ENCODE measurements around the gene LPIN1. TPM values are rescaled to one million over a fixed set of nuclear protein-coding genes. Genes with fewer than 3 reads are reported as not detected.
"Not testable (repeated sequence)": the region's sequence is repeated elsewhere in the genome, so short reads cannot be mapped to it uniquely, and the experiment has no call there.

The LPIN1 gene
- total RNA-seq, 1 experiment from 2014 or later: 13.9 TPM

GRCh38 chr2:11729362-11730212 lies 16.8 kb upstream of the LPIN1 start:
- POLR2A ChIA-PET: no interaction called here
- CTCF ChIA-PET: interaction anchor here (0.7 to 2.8 kb wide), 3 partner anchors 14 to 55 kb away, joined by 3 to 9 read pairs (median 3); no protein-coding TSS in a partner anchor
- Mint-ChIP-seq H3K27me3 (ENCODE audit: low read depth) (no peaks in the 10 kb centered on the region), H3K36me3 (no peaks in the 10 kb centered on the region), H3K27ac (no peak overlapping the region), H3K9me3 (peaks cover 4% of the 10 kb centered on the region; the same call in 1 of the 2 replicates), H3K4me1 (peaks cover 19% of the 10 kb centered on the region), H3K4me3 (no peak overlapping the region)
- no peak for DNase-seq (ENCODE audit: low spot score)
- TF ChIP-seq ZNF512 (CRISPR knock-in tag; IDR thresholded peaks at IDR 0.05; ENCODE audit: borderline replicate concordance) (no peak), HMGA2 (CRISPR knock-in tag; IDR thresholded peaks at IDR 0.05) (peak; percentile 91)
- ATAC-seq: no peak

- H3K4me1 Mint-ChIP-seq: peaks cover 21% of the 10 kb centered on the region
- DNase-seq (ENCODE audit: low spot score); CTCF ChIA-PET; POLR2A ChIA-PET; H3K4me3 Mint-ChIP-seq; H3K9me3 Mint-ChIP-seq; H3K36me3 Mint-ChIP-seq; H3K27me3 Mint-ChIP-seq (ENCODE audit: low read depth); H3K27ac Mint-ChIP-seq; ATAC-seq: not testable (repeated sequence)
These were observed 15.0 kb upstream of the LPIN1 start for GRCh38 chr2:11731214-11731984.

- Mint-ChIP-seq H3K4me3 (no peak overlapping the region), H3K27me3 (ENCODE audit: low read depth) (no peaks in the 10 kb centered on the region), H3K36me3 (no peaks in the 10 kb centered on the region), H3K9me3 (peaks cover 4% of the 10 kb centered on the region; the same call in 1 of the 2 replicates), H3K4me1 (peaks cover 11% of the 10 kb centered on the region), H3K27ac (no peak overlapping the region)
- CTCF ChIA-PET: interaction anchor here (1.1 kb wide), 1 partner anchor 56 kb away, joined by 3 read pairs; no protein-coding TSS in a partner anchor
- POLR2A ChIA-PET: no interaction called here
- DNase-seq (ENCODE audit: low spot score) (no peak), ATAC-seq (no peak)
- TF ChIP-seq ARID4B (CRISPR knock-in tag; IDR thresholded peaks at IDR 0.05; ENCODE audit: borderline replicate concordance): no peak
- no peak for TF ChIP-seq AFF4 (CRISPR knock-in tag; IDR thresholded peaks at IDR 0.05; ENCODE audit: borderline replicate concordance)
- no peak for TF ChIP-seq USF1 (CRISPR knock-in tag; IDR thresholded peaks at IDR 0.05)
- TF ChIP-seq FOXP1 (CRISPR knock-in tag; IDR thresholded peaks at IDR 0.05; ENCODE audit: borderline replicate concordance): no peak
- no peak for TF ChIP-seq HMGA2 (CRISPR knock-in tag; IDR thresholded peaks at IDR 0.05)
- no peak for TF ChIP-seq MLX (CRISPR knock-in tag; IDR thresholded peaks at IDR 0.05)
- no peak for TF ChIP-seq ZNF416 (CRISPR knock-in tag; IDR thresholded peaks at IDR 0.05)
- TF ChIP-seq CTCF (IDR thresholded peaks at IDR 0.05): no peak
- TF ChIP-seq SMAD4 (CRISPR knock-in tag; IDR thresholded peaks at IDR 0.05): no peak
- no peak for TF ChIP-seq TP53 (CRISPR knock-in tag; IDR thresholded peaks at IDR 0.05)
- TF ChIP-seq ESRRA (CRISPR knock-in tag; IDR thresholded peaks at IDR 0.05; ENCODE audit: borderline replicate concordance): no peak
- no peak for TF ChIP-seq RELA (CRISPR knock-in tag; IDR thresholded peaks at IDR 0.05; ENCODE audit: borderline replicate concordance)
- TF ChIP-seq EMX1 (CRISPR knock-in tag; IDR thresholded peaks at IDR 0.05): no peak
- TF ChIP-seq NR3C1 (CRISPR knock-in tag; conservative IDR thresholded peaks at IDR 0.05; ENCODE audit: low read depth): no peak
These were observed 13.8 kb upstream of the LPIN1 start for GRCh38 chr2:11732587-11732986.
